CD4-positive, alpha-beta memory T cell (primary cell): ENCODE measurements around the gene ZNF627. TPM values are rescaled to one million over a fixed set of nuclear protein-coding genes. Genes with fewer than 3 reads are reported as not detected.
A peak's percentile ranks its signal among the peaks of the same experiment; 100 is the strongest.
"Not testable (repeated sequence)": the region's sequence is repeated elsewhere in the genome, so short reads cannot be mapped to it uniquely, and the experiment has no call there.

ENCODE experiments used
- CTCF ChIA-PET: fragments of 350-600 bp; sonication (Branson Sonifier 250); formaldehyde crosslinking; loops from one replicate; lab custom pipeline; 2021; ENCODE audit warnings: inconsistent platforms; ENCODE audit not compliant: partially characterized antibody; lab: Charles Lee
- POLR2A ChIA-PET: fragments of 350-600 bp; sonication (Branson Sonifier 250); formaldehyde crosslinking; loops from one replicate; lab custom pipeline; 2021; ENCODE audit not compliant: partially characterized antibody; lab: Charles Lee
- DNase-seq, 5 donors: peaks; one replicate each; pipeline versions ENCODE4 v3.0.0 to v3.0.0-alpha.2; 2020 to 2022; ENCODE audit warnings: mixed read lengths in 1 of 5
- H3K27ac ChIP-seq: one replicate; pipeline ENCODE4 v1.7.0; 2013; ENCODE audit warnings: low read depth, low read length
- H3K27me3 ChIP-seq: 2 replicates; pipeline ENCODE4 v1.7.0; 2013; ENCODE audit warnings: mild to moderate bottlenecking, low read length, moderate library complexity; ENCODE audit not compliant: insufficient read depth
- H3K36me3 ChIP-seq: 2 replicates; pipeline ENCODE4 v1.7.0; 2013; ENCODE audit warnings: mild to moderate bottlenecking, low read length, moderate library complexity; ENCODE audit not compliant: insufficient read depth
- H3K4me1 ChIP-seq: 2 replicates; pipeline ENCODE4 v1.7.0; 2013; ENCODE audit warnings: mild to moderate bottlenecking, low read length, moderate library complexity; ENCODE audit not compliant: insufficient read depth
- H3K4me3 ChIP-seq, 2 donors: one replicate each; pipeline ENCODE4 v1.7.0; 2013; ENCODE audit warnings: low read length in 2 of 2, mild to moderate bottlenecking in 1 of 2
- H3K9me3 ChIP-seq, 2 donors: one replicate each; pipeline ENCODE4 v1.7.0; 2013; ENCODE audit warnings: low read length in 2 of 2, control low read depth in 1 of 2; ENCODE audit not compliant: control insufficient read depth in 1 of 2
- H3K27ac Mint-ChIP-seq, 7 donors: one replicate each; pipeline ENCODE4 v1.8.0; 2020 to 2021; ENCODE audit warnings: mixed read lengths in 7 of 7, mild to moderate bottlenecking in 6 of 7, inconsistent platforms in 3 of 7, moderate library complexity in 3 of 7
- H3K27me3 Mint-ChIP-seq, 2 donors: one replicate each; pipeline ENCODE4 v1.8.0; 2020 to 2021; ENCODE audit warnings: mixed read lengths in 2 of 2
- H3K36me3 Mint-ChIP-seq, 2 donors: one replicate each; pipeline ENCODE4 v1.8.0; 2020 to 2021; ENCODE audit warnings: mixed read lengths in 2 of 2, inconsistent platforms in 1 of 2, mild to moderate bottlenecking in 1 of 2
- H3K4me1 Mint-ChIP-seq, 4 donors: one replicate each; pipeline ENCODE4 v1.8.0; 2020 to 2021; ENCODE audit warnings: mixed read lengths in 4 of 4, mild to moderate bottlenecking in 1 of 4
- H3K4me3 Mint-ChIP-seq, 8 donors: one replicate each; pipeline ENCODE4 v1.8.0; 2020 to 2021; ENCODE audit warnings: mixed read lengths in 8 of 8, mild to moderate bottlenecking in 7 of 8, moderate library complexity in 6 of 8, inconsistent platforms in 3 of 8
- H3K9me3 Mint-ChIP-seq, 8 donors: one replicate each; pipeline ENCODE4 v1.8.0; 2020 to 2021; ENCODE audit warnings: mixed read lengths in 8 of 8, mild to moderate bottlenecking in 5 of 8, inconsistent platforms in 3 of 8, moderate library complexity in 1 of 8
- intact Hi-C: fragments of 100-400 bp; cut with micrococcal nuclease; formaldehyde crosslinking; loops from one replicate; pipeline ENCODE4 v1.15.1; 2023
- polyA plus RNA-seq, 2 donors: library from polyadenylated mRNA; unstranded; fragments of 300-500 nt; fragmentation: Illumina TruSeq; gene quantifications; one replicate each; pipeline ENCODE4 v1.2.3, GENCODE V29; 2021
- total RNA-seq, 2 experiments: library from RNA; stranded (reverse); gene quantifications; one replicate each; pipeline ENCODE4 v1.2.3, GENCODE V29; 2021

ZNF627 gene
- total and polyA plus RNA-seq, 4 experiments from 2014 or later, result 6.8 to 12.6 (median 10.9) TPM

DNA sequence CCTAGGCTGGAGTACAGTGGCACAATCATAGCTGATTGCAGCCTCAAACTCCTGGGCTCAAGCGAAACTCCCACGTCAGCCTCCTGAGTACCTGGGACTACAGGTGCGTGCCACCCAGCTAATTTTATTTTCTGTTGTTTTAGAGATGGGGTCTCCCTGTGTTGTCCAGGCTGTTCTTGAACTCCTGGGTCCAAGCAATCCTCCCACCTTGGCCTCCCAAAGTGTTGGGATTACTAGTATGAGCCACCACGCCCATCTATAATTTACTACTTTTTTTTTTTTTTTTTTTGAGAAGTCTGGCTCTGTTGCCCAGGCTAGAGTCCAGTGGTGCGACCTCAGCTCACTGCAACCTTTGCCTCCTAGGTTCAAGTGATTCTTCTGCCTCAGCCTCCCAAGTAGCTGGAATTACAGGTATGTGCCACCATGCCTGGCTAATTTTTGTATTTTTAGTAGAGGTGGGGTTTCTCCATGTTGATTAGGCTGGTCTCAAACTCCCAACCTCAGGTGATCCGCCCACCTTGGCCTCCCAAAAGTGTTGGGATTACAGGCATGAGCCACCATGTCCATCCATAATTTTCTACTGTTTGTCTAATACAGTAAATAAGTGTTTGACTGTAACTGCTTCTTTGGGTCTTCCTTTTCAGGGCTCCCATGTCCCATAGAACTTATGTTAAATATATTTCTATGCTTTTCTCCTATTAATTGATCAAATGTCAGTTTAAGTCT is 33.0 kb upstream of the ZNF627 start:
- H3K4me1 Mint-ChIP-seq, result peaks cover 9 to 15% (median 13%) of the 10 kb centered on the region in 4 donors
- not testable (repeated sequence) for H3K27ac Mint-ChIP-seq

DNA sequence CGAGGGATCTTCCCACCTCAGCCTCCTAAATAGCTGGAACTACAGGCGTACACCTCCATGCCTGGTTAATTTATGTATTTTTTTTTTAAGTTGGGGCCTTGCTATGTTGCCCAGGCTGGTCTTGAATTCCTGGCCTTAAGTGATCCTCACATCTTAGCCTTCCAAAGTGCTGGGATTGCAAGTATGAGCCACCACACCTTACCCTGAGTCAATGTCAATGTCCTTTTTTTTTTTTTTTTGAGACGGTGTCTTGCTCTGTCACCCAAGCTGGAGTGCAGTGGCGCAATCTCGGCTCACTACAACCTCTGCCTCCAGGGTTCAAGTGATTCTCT is 31.7 kb upstream of the ZNF627 start:
- H3K9me3 ChIP-seq, H3K27me3 ChIP-seq, H3K4me1 ChIP-seq, intact Hi-C loops, H3K4me1 Mint-ChIP-seq, H3K27me3 Mint-ChIP-seq, H3K27ac ChIP-seq, H3K4me3 Mint-ChIP-seq, H3K9me3 Mint-ChIP-seq, H3K4me3 ChIP-seq, DNase-seq, H3K36me3 ChIP-seq, H3K27ac Mint-ChIP-seq, POLR2A ChIA-PET, H3K36me3 Mint-ChIP-seq: not testable (repeated sequence)
- CTCF ChIA-PET, result interaction anchor here (0.7 kb wide), 1 partner anchor 9 kb away, joined by 3 read pairs; no protein-coding TSS in a partner anchor

More for the DNA sequence above, 33.0 kb upstream of the ZNF627 start:
- H3K4me3 ChIP-seq, H3K27ac ChIP-seq, H3K36me3 ChIP-seq, H3K27me3 Mint-ChIP-seq, DNase-seq, intact Hi-C loops, H3K27me3 ChIP-seq, H3K4me3 Mint-ChIP-seq, H3K36me3 Mint-ChIP-seq, H3K9me3 ChIP-seq, H3K9me3 Mint-ChIP-seq: not testable (repeated sequence)
- POLR2A ChIA-PET, result interaction anchor here (0.8 kb wide), 1 partner anchor 22 kb away, joined by 3 read pairs; no protein-coding TSS in a partner anchor
- CTCF ChIA-PET, result interaction anchor here (1.1 kb wide), 1 partner anchor 102 kb away, joined by 3 read pairs; no protein-coding TSS in a partner anchor
- H3K4me1 ChIP-seq, result peaks cover 11% of the 10 kb centered on the region

DNA sequence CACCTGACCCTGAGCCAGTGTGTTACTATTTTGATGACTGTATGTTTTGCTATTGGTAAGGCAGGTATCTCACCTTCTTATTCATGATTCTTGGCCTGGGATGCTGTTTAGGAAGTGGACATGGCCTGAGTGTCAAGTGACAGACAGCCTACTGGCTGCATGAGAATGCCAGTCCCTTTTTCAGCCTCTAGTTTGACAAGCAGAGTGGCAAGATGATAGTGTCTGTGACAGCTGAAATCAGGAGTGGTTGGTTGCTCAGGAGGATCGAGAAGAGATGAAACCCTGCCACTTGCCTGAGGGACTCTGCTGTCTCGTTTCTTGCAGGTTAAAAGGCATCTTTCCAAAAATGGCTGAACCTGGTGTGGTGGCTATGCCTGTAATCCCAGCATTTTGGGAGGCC is 31.1 kb upstream of the ZNF627 start:
- intact Hi-C loops, result no loop called here

DNA sequence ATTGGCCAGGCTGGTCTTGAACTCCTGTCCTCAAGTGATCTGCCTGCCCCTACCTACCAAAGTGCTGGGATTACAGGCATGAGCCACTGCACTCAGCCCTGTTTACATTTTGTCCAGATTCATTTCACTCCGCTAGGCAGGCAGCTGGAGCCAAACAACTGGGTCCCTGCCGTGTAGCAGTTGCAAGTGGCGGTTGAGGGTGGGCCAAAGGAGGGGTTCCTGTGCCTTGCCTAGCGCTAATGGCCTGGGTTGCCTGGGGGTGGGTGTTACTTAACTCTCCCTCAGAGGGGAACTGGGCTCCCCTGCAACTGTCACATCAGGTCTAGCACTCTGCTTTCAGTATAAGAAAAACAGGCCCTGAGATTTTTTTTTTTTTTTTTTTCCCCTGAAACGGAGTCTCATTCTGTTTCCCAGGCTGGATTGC is 27.2 kb upstream of the ZNF627 start:
- Histone ChIP-seq H3K27ac (no peak overlapping the region), H3K36me3 (no peaks in the 10 kb centered on the region), H3K9me3 (no peaks in the 10 kb centered on the region), H3K27me3 (no peaks in the 10 kb centered on the region), H3K4me3 (no peak overlapping the region), H3K4me1 (no peaks in the 10 kb centered on the region)
- no peak for DNase-seq
- ChIA-PET POLR2A (interaction anchor here (0.6 to 1.6 kb wide), 2 partner anchors 11 to 27 kb away, joined by 3 to 4 read pairs; partner anchors contain the start of gene ELOF1), CTCF (interaction anchor here (0.8 to 0.9 kb wide), 2 partner anchors 10 kb away, joined by 3 to 4 read pairs; no protein-coding TSS in a partner anchor)
- no peaks in the 10 kb centered on the region for H3K36me3 Mint-ChIP-seq
- no peaks in the 10 kb centered on the region for H3K27me3 Mint-ChIP-seq
- H3K4me1 Mint-ChIP-seq, result peaks cover 0 to 2% (median 0%) of the 10 kb centered on the region in 4 donors
- H3K4me3 Mint-ChIP-seq, result no peak overlapping the region
- H3K27ac Mint-ChIP-seq, result no peak overlapping the region
- intact Hi-C loops, result no loop called here
- no peaks in the 10 kb centered on the region for H3K9me3 Mint-ChIP-seq

More for the DNA sequence above, 31.1 kb upstream of the ZNF627 start:
- Mint-ChIP-seq H3K27ac (no peak overlapping the region), H3K4me1 (peaks cover 0 to 5% (median 2%) of the 10 kb centered on the region in 4 donors), H3K36me3 (no peaks in the 10 kb centered on the region), H3K4me3 (no peak overlapping the region), H3K9me3 (no peaks in the 10 kb centered on the region), H3K27me3 (no peaks in the 10 kb centered on the region)
- no peaks in the 10 kb centered on the region for H3K4me1 ChIP-seq
- DNase-seq, result no peak
- H3K9me3 ChIP-seq, result no peaks in the 10 kb centered on the region
- CTCF ChIA-PET, result interaction anchor here (0.7 kb wide), 1 partner anchor 9 kb away, joined by 3 read pairs; no protein-coding TSS in a partner anchor
- POLR2A ChIA-PET, result no interaction called here
- no peaks in the 10 kb centered on the region for H3K36me3 ChIP-seq
- H3K27ac ChIP-seq, result no peak overlapping the region
- no peaks in the 10 kb centered on the region for H3K27me3 ChIP-seq
- H3K4me3 ChIP-seq, result no peak overlapping the region

DNA sequence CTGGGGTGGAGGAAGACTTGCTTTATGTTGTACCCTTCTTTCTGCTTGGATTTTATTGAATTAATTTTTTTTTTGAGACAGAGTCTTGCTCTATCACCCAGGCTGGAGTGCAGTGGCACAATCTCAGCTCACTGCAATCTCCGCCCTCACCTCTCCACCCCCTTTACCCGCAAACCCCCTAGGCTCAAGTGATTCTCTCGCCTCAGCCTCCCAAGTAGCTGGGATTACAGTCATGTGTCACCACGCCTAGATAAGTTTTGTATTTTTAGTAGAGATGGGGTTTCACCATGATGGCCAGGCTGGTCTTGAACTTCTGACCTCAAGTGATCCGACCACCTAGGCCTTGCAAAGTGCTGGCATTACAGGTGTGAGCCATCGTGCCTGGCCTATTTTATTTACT is 23.9 kb upstream of the ZNF627 start:
- H3K27me3 ChIP-seq, DNase-seq, intact Hi-C loops, H3K27ac Mint-ChIP-seq, H3K27me3 Mint-ChIP-seq, H3K9me3 Mint-ChIP-seq, H3K9me3 ChIP-seq, H3K36me3 ChIP-seq, H3K4me3 Mint-ChIP-seq, H3K4me3 ChIP-seq, H3K36me3 Mint-ChIP-seq, H3K27ac ChIP-seq: not testable (repeated sequence)
- peaks cover 12% of the 10 kb centered on the region for H3K4me1 ChIP-seq
- CTCF ChIA-PET, result interaction anchor here (1.1 to 1.3 kb wide), 2 partner anchors 13 to 37 kb away, joined by 3 read pairs; no protein-coding TSS in a partner anchor
- POLR2A ChIA-PET, result interaction anchor here (1.2 kb wide), 1 partner anchor 14 kb away, joined by 3 read pairs; the partner anchor contains the start of gene ELOF1
- H3K4me1 Mint-ChIP-seq, result peaks cover 5 to 14% (median 7%) of the 10 kb centered on the region in 4 donors

- POLR2A ChIA-PET, result interaction anchor here (1.2 kb wide), 1 partner anchor 15 kb away, joined by 3 read pairs; the partner anchor contains the start of gene ELOF1
- H3K27me3 Mint-ChIP-seq, DNase-seq, intact Hi-C loops, H3K9me3 Mint-ChIP-seq, H3K27ac Mint-ChIP-seq, H3K4me3 Mint-ChIP-seq, H3K36me3 ChIP-seq, H3K27ac ChIP-seq, H3K27me3 ChIP-seq, H3K4me3 ChIP-seq, H3K9me3 ChIP-seq, H3K36me3 Mint-ChIP-seq: not testable (repeated sequence)
- H3K4me1 Mint-ChIP-seq, result peaks cover 5 to 14% (median 8%) of the 10 kb centered on the region in 4 donors
- H3K4me1 ChIP-seq, result peaks cover 14% of the 10 kb centered on the region
- CTCF ChIA-PET, result interaction anchor here (1.1 to 1.3 kb wide), 2 partner anchors 14 to 37 kb away, joined by 3 read pairs; no protein-coding TSS in a partner anchor
These were observed 23.5 kb upstream of the ZNF627 start for GRCh38 chr19:11573763-11574162.

DNA sequence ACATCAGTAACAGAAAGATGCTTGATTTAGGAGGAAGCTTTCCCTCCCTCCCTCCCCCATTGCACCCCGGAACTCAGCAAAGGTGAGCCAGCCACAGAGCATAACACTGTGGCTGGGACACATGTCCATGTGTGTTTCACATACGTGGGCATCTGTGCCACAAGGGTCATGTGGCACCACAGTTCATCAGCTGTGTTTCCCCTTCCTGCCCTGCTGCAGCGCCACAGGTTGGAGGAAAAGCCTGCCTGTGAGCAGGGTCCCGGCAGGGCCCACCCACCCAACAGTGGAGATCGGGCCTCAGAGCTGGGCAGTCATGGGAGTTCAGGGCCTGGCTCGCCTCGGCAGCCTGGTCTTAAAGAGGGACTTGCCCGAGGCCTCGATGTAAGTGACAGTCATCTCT is 22.6 kb upstream of the ZNF627 start:
- Histone ChIP-seq H3K4me1 (peaks cover 20% of the 10 kb centered on the region), H3K27ac (no peak overlapping the region), H3K27me3 (no peaks in the 10 kb centered on the region), H3K4me3 (no peak overlapping the region), H3K9me3 (no peaks in the 10 kb centered on the region), H3K36me3 (peaks cover 4% of the 10 kb centered on the region)
- peaks cover 0 to 3% of the 10 kb centered on the region in 2 donors for H3K36me3 Mint-ChIP-seq
- H3K9me3 Mint-ChIP-seq, result no peaks in the 10 kb centered on the region
- H3K27ac Mint-ChIP-seq, result peak overlapping the region in 1 of 7 donors; percentile 37
- CTCF ChIA-PET, result interaction anchor here (1.4 to 3.7 kb wide), 2 partner anchors 14 to 15 kb away, joined by 4 to 15 read pairs; partner anchors contain the start of gene ELOF1
- no peak for DNase-seq
- POLR2A ChIA-PET, result interaction anchor here (2.1 kb wide), 1 partner anchor 16 kb away, joined by 8 read pairs; the partner anchor contains the start of gene ELOF1
- peaks cover 6 to 14% (median 9%) of the 10 kb centered on the region in 4 donors for H3K4me1 Mint-ChIP-seq
- intact Hi-C loops, result no loop called here
- H3K27me3 Mint-ChIP-seq, result no peaks in the 10 kb centered on the region
- no peak overlapping the region for H3K4me3 Mint-ChIP-seq
